Measurements from ENCODE around the gene NTRK2.

The NTRK2 gene

DNA sequence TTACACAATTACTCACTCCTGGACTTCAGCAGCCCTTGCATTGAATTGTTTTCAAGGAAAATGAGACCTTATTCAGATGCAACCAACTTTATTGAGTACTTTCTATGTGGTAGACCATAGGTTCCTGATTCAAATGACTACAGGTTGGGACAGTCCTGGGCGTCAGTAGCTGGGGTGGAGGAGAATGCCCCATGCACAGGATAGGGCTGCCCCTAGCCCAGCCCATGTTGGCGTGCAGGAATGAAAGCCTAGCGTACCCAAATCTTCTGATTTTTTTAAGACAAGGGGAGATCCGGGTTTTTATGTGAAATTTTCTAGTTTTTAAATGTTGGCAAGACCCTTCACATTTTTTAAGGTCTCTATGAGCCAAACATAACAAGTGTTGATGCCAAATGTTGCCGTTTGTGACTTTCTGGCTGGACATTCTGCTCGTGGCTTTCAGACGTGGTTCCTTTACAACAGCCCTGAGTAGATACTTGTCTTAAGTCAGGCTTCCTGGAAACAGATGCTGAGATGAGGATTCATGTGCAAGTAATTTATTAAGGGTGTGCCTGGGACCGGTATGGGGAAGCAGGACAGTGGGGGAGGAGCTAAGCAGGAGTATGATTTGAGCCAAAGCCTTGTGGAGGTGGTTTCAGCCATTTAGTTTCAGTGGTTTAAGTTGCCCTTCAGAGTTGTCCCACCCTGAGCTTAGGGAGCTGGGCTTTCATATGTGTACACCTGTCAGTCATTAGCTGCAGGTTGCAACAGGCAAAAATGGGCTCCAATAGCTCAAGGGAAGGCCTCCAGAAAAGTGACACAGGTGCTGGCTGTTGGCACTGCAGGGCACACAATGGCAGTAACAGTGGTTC, 154.1 kb downstream of the NTRK2 start:
- DNase-seq: peak; percentile 67

DNA sequence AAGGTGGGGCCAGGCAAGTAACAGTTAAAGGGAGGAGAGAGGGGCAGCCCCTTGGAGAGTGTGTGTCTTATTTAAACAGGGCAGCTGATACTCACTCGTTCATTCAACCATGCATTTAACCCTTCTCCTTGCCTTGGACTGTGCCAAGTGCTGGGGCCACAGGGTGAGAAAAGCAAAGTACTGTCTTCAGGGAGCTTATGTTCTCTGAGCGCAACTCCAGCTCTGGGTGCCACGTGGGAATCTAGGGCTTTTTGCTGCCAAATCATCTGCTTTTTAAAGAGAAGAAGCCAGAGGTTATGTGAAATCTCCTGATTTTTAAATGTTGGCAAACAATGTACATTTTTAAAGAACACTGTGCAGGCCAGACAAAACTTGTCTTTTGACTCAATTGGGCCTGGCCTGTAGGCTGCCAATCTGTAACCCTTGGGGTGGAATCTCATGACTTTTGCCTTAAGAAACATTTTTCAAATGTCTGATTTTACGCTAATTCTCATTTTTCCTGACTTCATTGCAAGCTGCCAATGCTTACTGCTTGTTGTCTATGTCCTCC, 157.8 kb downstream of the NTRK2 start:
- no peak for DNase-seq

DNA sequence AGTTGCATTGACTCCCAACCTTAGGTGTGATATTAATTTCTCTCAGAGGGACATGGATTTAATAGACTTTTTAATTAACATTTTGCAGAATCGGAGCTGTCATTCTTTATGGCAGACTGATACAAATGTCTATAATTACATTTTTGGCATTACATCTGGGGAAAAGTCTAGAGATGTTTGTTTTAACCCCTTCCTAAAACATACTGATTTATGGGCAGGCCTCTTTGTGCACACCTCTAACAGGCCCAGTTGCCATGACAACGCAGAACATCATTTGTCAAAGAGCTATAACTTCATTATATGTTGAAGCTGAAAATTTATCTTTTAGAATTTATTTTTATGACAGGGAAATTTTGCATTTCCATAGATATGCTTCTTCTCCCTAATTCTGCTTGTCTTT, 158.5 kb downstream of the NTRK2 start:
- DNase-seq: no peak

DNA sequence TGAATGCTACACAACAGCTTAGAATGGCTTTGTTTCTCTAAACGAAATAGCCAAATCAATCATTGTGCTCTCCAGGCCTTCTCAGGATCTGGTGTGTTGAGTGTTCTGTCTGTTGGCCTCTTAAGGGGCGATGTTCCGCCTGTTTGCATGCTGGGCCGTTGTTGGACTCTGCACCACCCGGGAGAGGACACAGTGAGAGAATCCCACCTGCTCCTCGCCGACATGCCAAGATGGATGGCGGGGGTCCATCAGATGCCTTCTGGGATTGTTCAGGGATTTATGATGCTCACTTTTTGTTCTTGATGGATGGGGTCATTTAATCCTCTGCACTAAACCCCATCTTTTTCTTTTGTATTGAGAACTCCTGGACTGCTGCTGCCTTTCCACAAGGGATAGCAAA, 159.9 kb downstream of the NTRK2 start:
- DNase-seq: no peak

DNA sequence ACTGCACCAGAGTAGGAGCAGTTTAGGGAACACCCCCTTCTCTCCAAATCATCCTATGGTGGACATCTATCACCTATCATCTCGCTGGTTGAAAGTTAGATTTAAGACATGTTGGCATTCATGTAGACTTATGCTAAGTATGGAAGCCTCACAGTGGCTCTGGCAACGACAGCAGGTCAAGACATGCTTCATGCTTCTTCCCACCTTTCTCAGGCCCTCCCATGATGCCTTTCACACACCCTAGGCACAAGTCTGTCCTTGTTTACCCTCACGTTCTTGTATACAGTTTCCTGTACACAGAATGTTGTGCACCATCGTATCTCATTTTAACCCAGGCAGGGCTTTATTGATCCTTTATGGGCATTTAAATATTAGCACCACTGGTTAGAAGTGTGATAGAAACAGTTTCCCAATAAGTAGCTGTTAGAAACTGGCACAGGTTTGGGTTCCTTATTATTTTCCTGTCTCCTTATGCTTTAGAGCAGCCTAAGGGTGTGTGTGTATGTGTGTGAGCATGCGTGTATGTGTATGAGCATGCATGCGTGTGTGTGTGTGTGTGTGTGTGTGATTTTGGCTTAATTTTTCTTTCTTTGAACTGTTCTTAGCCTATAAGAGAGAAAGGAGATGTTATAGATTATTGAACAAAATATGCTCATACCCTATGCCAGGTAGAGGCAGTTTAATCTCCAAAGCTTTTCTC, 160.6 kb downstream of the NTRK2 start:
- no peak for DNase-seq

DNA sequence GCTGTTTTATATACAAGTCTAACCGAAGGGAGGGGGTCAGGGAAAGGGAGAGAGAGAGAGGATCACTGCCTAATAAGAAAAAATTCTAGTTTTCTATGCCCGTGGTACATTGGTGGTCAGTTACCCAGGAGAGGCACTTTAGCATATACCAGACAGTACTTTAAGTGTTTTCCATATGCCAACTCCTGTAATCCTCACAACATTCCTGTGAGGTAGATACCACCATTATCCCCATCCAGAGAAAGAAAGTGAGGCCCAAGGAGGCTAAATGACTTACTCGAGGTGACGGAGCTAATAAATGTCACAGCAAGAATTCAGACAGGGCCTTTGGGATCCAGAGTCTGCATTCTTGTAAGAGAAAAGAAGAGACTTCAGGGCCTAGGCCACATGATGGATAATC, 161.8 kb downstream of the NTRK2 start:
- no peak for DNase-seq

DNA sequence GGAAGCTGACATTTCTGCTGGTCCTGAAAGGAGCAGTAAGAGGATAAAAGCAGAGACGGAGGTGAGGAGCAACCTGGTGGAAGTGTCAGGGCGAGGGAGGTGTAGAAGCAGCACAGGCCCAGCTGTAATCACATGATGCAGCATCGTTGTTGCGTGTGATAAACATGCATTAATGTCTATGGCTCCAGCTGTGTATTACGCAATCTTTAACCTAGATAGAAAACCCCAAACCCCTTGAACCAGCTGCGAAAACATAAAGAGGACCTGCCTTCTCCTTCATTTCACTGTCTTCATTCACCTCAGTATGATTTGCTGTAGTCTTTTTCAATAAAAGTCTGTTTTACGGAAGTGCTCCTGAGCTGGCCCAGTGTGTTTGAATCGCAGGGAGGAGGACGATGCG, 162.9 kb downstream of the NTRK2 start:
- DNase-seq: no peak

DNA sequence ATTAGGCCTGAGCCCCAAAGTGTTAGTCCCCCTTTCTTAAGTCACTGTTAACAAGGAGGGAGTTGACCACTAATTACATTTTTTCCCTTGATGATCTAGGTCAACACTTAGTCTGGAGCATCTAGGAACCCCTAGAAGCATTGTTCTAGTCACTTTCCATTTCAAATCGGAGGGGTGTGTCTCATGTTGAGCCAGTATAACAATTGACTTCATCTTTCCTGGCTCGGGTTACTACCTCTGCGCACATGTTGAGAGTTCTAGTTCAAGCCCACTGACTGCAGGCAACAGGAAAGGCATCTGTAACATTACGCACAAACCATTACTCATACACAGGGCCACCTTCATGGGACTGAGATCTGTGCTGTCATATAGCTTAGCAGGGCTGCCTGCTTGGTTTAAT, 164.9 kb downstream of the NTRK2 start:
- DNase-seq: no peak

DNA sequence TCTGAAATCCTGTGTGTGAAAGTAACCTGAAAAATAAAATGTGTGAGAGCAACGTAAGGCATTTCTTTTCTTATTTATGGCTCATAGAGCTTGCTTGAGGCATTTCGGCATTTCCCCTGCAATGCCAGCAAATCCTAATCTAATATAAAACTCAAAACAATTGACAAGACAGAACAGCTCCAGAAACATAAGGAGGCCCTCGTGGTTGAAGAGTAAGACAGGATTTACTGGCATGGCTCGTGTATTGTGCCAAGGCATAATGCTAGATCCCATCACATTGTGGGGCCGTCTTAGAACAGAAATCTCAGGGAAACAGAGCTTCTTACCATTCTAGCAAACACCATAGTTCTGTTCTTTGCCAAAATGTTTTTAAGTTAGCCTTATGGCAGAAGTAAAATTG, 166.2 kb downstream of the NTRK2 start:
- DNase-seq: no peak

DNA sequence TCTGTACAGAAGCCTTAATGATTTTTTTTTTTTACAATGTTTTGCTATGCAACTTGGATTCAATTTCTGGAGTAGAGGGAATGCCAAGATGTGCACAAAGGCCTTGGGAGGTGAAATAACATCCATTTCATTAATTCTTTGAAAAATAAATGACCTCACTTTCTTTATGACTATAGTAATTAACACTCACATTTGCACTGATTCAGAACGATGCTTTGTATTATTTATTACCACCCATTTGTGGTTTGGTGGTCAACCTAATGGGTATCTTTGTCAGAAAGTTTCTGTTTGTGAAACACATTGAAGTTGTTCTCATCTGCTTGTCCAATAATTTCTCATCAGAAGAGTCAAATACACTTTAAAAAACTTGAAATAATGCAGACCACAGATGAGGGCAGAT, 169.3 kb downstream of the NTRK2 start:
- no peak for DNase-seq

DNA sequence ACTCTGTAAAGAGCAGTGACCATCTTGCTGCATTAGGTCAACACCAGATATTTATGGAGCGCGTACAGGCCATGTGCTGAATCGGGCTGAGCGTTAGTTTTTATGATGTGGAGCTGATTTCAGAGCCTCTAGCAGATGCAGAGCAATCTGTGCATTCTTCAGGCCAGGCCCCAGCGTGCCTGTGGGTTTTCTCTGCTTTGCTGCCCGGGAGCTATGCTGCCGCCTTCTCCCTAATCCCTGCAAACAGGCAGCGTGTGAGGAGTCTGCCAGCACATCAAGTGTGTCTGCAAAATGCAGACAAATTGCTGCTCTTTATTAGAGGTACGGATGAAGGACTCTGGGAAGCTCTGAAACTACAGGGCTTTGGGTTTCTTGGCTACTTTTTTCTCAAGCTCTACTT, 170.0 kb downstream of the NTRK2 start:
- DNase-seq: peak; percentile 78

DNA sequence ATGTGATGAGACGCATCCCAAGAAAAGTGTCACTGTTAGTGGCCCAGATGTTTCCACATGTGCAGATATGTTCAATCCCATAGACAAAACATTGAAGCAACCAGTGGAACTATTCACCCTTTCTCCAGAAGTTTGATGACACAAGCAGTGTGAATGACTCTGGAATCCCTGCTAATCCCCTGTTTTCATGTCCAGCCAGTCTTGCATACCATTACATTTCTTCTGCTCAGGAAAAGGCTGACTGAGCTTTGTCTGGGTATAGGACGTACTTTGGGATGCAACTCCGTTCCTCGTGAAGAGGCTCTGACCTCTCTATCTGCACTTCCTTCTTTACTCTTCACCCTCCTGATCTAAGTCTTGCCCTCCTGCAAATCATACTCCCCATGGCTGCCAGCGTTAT, 172.4 kb downstream of the NTRK2 start:
- no peak for DNase-seq

DNA sequence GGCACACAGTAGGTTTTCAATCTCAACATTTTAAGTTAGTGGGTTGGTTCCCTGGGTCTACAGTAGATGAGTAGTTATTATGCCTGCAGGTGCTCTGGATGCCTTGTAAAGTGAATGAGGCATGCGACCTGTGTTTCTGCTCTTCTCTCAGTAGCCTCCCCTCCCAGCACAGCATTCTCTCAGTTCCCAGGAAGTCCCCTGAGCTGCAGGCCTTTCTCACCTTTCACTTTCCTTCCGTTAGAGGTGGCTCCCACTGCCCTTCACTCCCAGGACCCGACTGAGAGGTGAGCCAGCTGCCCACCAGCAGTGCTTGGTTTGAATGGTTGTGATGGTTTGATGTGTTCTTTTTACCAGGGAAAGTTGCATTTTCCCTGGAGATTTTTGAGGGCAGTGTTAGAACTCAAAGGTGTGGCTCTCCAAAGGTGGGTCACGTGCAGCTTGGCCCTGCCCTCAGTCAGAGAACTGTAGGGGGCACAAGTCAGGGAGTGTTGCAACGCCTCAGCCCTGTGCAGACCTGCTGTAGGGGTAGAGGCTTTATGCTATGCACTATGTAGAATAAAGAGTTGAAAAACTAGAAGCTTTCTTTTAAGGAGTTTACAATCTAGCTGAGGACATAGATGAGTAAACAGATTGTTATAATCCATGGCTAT, 173.8 kb downstream of the NTRK2 start:
- DNase-seq: no peak

DNA sequence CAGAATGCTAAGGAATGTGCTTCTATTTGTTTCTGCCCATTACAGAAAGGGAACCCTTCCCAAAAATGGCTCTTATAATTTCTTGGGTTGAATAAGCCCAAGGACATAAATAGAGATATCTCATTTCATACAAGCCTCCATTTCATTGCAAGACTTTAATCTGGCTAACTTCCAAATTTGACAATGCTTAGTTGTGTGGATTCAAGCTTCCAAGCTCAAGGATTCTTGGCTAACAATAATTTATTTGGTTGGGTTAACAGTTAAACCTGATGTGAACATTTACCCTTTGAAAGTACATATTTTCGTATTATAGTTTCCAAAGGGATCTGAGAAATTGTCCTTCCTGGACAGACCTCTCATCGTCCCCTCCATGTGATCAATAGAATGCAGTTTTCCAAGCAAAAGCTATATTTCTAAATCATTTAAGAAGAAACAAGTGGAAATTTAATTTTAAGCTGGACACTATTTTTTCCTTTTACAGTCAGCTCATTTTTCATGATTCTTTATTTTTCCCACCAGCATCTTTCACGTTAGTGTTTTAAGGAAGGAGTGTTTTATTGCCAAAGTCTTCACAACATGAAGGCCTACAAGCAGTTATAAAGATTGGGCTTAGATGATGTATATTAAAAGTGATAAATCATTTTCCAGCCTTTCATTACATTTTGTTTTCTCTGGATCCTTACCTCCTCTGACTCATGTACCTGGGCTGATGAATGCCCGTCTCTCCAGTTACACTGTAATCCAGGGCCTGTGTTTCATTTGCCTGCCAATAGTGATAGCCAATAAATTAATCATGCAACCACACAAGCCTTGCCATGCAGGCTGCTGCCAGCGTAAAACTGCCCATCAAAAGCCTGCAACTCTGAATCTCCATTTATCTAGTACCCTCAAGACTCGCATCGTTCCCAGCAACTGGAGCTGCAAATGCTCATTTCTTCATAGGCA, 176.7 kb downstream of the NTRK2 start:
- DNase-seq: peak; percentile 49

DNA sequence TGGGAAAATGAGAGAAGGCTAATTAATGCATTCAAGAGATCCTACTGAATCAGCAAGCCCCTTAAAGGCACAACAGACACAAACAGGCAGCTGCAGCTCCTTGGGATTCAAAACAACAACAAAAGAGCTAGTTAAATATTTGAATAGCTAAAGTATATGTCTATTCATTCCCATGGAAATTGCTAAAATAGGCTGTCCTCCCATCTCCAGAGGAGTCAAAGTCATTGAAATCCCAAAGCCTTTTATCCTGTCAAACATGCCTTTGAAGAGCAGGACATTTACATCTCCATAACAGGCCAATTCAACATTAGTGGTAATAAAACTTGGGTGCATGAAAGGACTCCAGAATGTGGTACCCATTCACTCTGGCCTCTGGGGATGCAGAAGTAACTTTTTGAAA, 177.4 kb downstream of the NTRK2 start:
- no peak for DNase-seq

DNA sequence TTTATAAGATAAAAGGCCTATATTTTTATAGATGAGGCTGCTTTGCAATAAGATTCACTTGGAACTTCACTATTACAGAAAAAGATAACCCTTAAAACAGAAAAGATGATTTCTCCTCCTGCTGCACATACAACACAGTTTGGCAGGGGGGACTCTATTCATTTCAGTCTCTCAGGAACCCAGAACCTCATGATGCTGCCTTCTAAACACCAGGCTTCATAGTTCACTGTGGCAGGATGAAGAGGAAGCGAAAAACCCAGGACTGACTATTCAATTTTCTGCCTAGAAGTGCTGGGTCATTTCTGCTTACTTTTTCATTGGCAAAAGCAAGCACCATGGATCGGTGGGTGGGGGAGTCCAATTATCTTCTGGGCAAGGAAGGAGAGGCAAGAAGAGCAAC, 179.5 kb downstream of the NTRK2 start:
- DNase-seq: no peak

DNA sequence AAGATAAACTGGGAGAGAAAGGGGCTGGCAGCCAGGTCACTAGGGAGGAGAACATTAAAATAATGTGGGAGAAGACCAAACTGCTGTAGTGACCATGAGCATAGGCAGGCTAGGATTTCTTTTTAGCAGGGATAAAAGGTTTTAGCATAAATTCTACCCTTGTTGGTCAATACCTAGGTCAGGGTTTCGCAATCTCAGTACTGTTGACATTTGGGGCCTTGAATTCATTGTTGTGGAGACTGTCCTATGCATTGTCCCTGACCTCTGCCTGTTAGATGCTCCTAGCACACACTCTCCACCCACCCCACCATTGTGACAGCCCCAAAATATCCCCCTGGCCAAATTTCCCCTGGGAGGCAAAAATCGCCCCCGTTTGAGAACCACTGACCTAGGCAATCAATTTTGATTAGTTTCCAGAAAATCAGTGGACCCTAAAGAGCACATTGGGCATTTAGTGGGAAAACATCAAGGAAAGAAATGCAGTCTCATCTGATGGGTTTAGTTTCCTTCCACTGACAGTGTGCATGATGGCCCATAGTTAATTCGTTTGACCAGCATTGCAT, 181.4 kb downstream of the NTRK2 start:
- no peak for DNase-seq

DNA sequence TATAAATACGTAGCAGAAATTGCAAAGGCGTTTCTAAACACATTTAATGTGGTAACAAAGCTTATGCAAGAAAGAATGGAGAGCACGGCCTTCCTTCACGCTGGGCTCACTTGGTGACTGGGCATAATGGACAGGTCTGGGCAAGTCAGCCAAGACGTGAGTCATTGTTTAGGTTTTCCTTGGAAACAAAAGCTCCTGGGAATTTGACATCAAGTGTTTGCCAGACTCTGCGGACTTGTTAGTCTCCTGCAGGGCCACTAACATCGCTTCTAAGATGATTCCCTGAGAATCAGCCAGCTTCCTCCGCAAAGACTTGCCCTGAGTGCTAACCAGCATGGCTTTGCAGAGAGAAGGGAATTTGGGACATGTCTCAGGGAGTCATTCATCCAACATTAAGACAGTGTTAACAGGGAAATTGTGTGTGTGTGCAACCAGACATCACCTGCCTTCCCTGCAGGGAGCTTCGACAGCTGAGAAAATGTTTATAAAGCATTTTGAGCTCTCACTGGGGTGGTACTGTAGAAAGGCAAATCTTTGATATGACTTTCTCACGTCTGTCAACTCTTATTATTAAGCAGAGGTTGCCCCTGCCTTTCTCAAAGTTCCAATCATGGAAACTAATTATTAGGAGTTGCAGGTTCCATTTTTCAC, 182.5 kb downstream of the NTRK2 start:
- DNase-seq: no peak

DNA sequence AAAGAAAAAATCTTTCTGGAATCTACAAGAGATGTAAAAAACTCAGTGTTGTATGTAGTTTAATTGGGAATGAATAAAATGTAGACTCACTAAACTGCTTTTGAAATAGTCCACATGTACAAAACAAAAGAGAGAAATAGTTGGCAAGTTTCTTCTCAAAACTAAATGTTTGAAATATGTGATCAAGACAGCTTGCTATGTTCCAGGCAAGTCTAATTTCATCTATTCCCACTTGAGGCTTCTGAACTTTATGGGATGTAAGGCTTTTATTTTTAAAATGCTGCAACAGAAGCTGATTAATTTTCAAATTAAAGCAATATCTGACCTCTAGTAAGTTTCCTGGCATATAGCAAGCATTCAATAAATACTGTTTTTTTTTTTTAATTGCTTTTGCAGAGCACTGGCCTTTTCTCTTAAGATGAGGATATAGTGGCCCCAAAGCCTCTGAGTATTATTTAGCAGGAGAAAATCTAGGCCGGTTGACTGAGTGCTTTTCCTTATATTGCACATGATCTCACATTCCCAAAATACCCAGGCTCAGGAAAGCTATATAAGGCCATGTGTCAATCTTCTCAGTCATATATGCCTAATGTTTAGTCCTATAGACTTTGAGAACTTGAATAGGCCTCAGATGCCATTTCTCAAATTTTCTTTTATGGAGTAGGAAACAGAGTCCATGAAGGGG, 183.2 kb downstream of the NTRK2 start:
- DNase-seq: no peak

DNA sequence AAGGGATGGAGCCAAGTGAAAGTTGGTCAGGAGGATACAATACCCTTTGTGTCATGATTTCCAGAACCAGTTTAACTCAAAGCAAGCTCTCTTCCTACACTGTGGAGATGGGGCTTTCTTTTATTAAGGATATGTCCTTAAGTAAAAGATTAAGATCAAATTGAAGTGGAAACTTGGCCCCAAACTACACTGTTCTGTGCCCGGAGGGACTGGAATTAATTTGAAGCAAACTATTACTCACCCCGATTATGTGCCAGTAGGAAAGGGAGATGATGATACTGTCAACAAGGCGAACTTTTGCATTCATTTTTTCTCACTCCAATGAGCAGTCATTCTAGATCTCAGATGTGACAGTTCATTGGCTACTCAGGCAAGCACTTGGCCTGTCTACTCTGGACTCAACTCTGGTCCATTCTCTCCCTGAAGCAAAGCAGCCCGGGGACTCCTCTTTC, 186.7 kb downstream of the NTRK2 start:
- DNase-seq: peak; percentile 71

DNA sequence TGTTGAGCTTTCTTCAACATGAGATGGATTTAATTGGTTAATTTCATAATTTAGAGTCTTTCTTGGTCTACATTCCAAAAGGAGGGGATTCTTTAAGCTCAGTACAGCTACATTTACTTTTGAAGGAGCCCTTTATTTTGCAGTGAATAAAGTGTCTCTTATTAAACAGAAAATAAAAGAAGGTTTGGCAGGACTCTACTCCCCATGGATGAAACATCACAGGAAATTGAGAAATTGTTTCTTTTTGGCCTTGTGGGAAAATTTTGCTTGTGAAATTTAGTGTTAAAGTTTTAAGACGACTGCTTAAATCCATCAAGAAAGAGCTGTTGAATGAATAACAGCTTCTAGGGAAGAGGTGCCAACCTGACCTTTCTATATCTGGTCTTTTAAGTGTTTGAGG, 187.7 kb downstream of the NTRK2 start:
- DNase-seq: no peak
